Smooth muscle cell (in vitro differentiated cells): ENCODE results near the gene PCYT2. TPM values are rescaled to one million over a fixed set of nuclear protein-coding genes. Genes with fewer than 3 reads are reported as not detected.

Source experiments
- DNase-seq: peaks from one replicate; lab custom pipeline; 2025; ENCODE audit not compliant: unreplicated experiment; lab: John Stamatoyannopoulos, UW
- H2AFZ ChIP-seq: fragments of 200-600 bp; sonication (generic); 2 replicates; pipeline ENCODE4 v1.6.0; 2016; ENCODE audit warnings: antibody characterized with exemption, low read depth, mild to moderate bottlenecking
- H3F3A ChIP-seq: fragments of 200-600 bp; sonication (generic); 2 replicates; pipeline ENCODE4 v1.6.0; 2017; ENCODE audit warnings: antibody characterized with exemption, low read depth
- H3K27ac ChIP-seq: fragments of 200-600 bp; sonication (generic); 2 replicates; pipeline ENCODE4 v1.5.1; 2016; ENCODE audit warnings: low read depth, mild to moderate bottlenecking
- H3K27me3 ChIP-seq: fragments of 200-600 bp; sonication (generic); 2 replicates; pipeline ENCODE4 v1.6.1; 2016; ENCODE audit warnings: low read depth, mild to moderate bottlenecking
- H3K36me3 ChIP-seq: fragments of 200-600 bp; sonication (generic); 2 replicates; pipeline ENCODE4 v1.5.1; 2016; ENCODE audit warnings: low read depth
- H3K4me1 ChIP-seq: fragments of 200-600 bp; sonication (generic); 2 replicates; pipeline ENCODE4 v1.5.1; 2016; ENCODE audit warnings: low read depth
- H3K4me2 ChIP-seq: fragments of 200-600 bp; sonication (generic); 2 replicates; pipeline ENCODE4 v1.6.0; 2016; ENCODE audit warnings: mild to moderate bottlenecking
- H3K4me3 ChIP-seq: fragments of 200-600 bp; sonication (generic); 2 replicates; pipeline ENCODE4 v1.5.1; 2016; ENCODE audit warnings: mild to moderate bottlenecking
- H3K79me2 ChIP-seq: fragments of 200-600 bp; sonication (generic); 2 replicates; pipeline ENCODE4 v1.6.0; 2016; ENCODE audit warnings: low read depth, mild to moderate bottlenecking
- H3K9ac ChIP-seq: fragments of 200-600 bp; sonication (generic); 2 replicates; pipeline ENCODE4 v1.6.0; 2016; ENCODE audit warnings: low read depth
- H3K9me3 ChIP-seq: fragments of 200-600 bp; sonication (generic); replicated peaks from 2 replicates; pipeline ENCODE4 v1.5.1; 2016; ENCODE audit warnings: low read depth
- H4K20me1 ChIP-seq: fragments of 200-600 bp; sonication (generic); 2 replicates; pipeline ENCODE4 v1.6.0; 2016; ENCODE audit warnings: low read depth
- WGBS: methylation state at CpG from one replicate; pipeline ENCODE4 v1.1.7; 2016; ENCODE audit warnings: low lambda C conversion rate; 5-methylcytosine and 5-hydroxymethylcytosine counted together
- polyA plus RNA-seq: library from polyadenylated mRNA; unstranded; fragments of >200 nt; fragmentation: Nextera tagmentation; extraction: Ambion mirVana; gene quantifications from 2 replicates; pipeline ENCODE4 v1.2.1, GENCODE V29; 2016
- total RNA-seq: library from RNA; depleted of rRNA; stranded (reverse); fragments of >200 nt; gene quantifications from 2 replicates; pipeline ENCODE4 v1.2.3, GENCODE V29; 2014
- TF ChIP-seq, protein P1 (sequence below): fragments of 200-600 bp; sonication (generic); IDR thresholded peaks from 2 replicates; pipeline ENCODE4 v1.5.1; 2017; ENCODE audit warnings: borderline replicate concordance, mild to moderate bottlenecking, antibody characterized with exemption; ENCODE audit not compliant: insufficient read depth, poor library complexity, severe bottlenecking

Gene PCYT2
- total and polyA plus RNA-seq, 2 experiments from 2014 or later, result 11.4 to 50.6 TPM

DNA sequence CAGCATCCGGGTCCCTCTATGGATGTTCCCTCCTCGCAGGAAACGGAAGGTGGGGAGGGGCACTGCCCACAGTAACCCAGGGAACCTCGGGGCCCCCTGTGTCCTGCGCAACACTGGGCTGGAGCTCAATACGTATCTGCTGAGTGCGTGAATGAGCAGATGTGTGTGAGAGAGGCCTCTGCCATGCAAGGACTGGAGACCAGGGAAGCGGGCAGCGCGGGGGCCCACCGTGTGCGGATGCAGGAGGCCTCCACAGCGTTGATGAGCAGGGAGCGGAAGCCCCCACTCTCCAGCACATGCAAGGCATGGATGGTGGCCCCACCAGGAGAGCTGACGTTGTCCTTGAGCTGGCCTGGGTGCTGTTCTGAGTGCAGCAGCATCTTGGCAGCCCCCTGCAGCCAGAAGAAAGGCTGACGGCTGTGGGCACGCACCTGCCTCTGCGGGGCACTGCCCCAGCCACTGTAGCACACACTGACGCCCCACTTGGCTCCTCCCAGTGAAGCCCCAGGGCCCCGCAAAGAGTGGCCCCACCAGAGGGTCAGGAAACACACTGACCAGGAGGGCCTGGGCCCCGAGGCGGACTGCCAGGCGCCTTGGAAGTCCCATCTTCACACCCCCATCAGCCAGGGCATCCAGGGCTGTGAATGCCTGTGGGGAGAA is 23.0 kb upstream of the PCYT2 start:
- Histone ChIP-seq H2AFZ (no peak overlapping the region), H3K36me3 (no peaks in the 10 kb centered on the region), H3K9me3 (no peaks in the 10 kb centered on the region), H4K20me1 (peaks cover 35% of the 10 kb centered on the region), H3K4me2 (no peak overlapping the region), H3K9ac (no peak overlapping the region), H3K27me3 (no peaks in the 10 kb centered on the region), H3K4me3 (no peak overlapping the region), H3K4me1 (peaks cover 5% of the 10 kb centered on the region), H3F3A (peaks cover 8% of the 10 kb centered on the region), H3K79me2 (peaks cover 20% of the 10 kb centered on the region), H3K27ac (no peak overlapping the region)
- TF ChIP-seq, protein P1, sequence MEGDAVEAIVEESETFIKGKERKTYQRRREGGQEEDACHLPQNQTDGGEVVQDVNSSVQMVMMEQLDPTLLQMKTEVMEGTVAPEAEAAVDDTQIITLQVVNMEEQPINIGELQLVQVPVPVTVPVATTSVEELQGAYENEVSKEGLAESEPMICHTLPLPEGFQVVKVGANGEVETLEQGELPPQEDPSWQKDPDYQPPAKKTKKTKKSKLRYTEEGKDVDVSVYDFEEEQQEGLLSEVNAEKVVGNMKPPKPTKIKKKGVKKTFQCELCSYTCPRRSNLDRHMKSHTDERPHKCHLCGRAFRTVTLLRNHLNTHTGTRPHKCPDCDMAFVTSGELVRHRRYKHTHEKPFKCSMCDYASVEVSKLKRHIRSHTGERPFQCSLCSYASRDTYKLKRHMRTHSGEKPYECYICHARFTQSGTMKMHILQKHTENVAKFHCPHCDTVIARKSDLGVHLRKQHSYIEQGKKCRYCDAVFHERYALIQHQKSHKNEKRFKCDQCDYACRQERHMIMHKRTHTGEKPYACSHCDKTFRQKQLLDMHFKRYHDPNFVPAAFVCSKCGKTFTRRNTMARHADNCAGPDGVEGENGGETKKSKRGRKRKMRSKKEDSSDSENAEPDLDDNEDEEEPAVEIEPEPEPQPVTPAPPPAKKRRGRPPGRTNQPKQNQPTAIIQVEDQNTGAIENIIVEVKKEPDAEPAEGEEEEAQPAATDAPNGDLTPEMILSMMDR, result no peak
- WGBS, result 97% methylated on average over 23 of the region's 23 CpGs
- no peak for DNase-seq

DNA sequence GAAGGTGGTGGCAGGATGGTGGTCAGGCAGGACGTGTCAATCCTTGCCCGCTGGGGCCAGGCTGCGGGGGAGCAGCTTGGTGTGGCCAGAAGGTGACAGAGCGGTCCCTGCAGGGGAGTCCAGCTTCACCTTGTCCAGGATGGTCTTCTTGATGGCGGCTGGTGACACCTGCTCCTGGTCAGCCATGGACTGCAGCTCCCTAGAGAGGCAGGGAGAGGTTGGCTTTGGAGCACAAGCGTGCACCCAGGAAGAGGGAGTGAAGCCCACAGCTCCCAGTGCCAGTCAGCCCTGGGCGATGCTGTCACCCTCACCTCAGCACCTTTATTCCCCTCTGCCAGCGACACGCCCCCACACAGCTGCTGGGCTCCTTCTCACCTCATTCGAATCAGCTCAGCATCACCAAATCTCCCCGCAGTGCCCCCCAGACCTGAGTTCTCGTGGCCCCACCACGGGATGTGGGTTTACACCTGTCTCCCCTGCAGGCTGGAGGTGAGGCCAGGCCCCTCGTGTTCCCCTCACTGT is 22.0 kb upstream of the PCYT2 start:
- TF ChIP-seq, protein P1, result no peak
- H3K9me3 ChIP-seq, result no peaks in the 10 kb centered on the region
- WGBS, result 91% methylated on average over 14 of the region's 14 CpGs
- H4K20me1 ChIP-seq, result peaks cover 35% of the 10 kb centered on the region
- H3K27me3 ChIP-seq, result no peaks in the 10 kb centered on the region
- H3K4me2 ChIP-seq, result no peak overlapping the region
- peaks cover 8% of the 10 kb centered on the region for H3F3A ChIP-seq
- H3K9ac ChIP-seq, result no peak overlapping the region
- no peak overlapping the region for H3K4me3 ChIP-seq
- H3K27ac ChIP-seq, result no peak overlapping the region
- no peak for DNase-seq
- no peak overlapping the region for H2AFZ ChIP-seq
- H3K4me1 ChIP-seq, result peaks cover 7% of the 10 kb centered on the region
- H3K36me3 ChIP-seq, result no peaks in the 10 kb centered on the region
- peaks cover 20% of the 10 kb centered on the region for H3K79me2 ChIP-seq

DNA sequence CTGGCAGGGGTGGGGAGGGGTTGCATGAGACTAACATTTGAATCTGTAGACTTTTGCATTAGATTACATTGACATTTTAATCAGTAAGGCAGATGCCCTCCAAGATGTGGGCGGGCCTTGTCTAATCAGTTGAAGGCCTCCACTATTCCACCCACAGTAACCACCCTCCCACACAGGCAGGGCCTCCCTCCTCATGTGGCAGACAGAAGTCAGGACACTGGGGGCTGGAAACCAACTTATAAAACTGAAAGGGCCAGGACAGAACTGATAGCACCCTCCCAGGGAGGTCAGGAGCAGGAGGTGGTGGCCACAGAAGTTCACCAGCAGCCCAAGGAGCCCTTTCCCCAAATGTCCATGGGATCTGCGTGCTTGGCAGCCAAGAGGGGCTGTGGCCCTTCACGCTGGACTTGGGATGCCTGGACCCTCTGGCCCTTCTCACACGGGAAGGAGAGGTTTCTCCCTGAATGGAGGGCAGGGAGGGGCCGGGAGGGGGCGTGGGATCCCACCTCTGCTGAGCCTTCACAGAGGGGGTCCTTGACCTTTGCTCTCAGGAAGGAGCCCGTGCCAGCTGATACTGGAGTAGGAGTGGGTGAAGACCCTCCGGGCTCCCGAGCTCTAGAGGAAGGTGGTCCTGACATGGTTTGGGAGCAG is 21.3 kb upstream of the PCYT2 start:
- Histone ChIP-seq H3K27ac (no peak overlapping the region), H3K4me2 (no peak overlapping the region), H3K4me1 (peaks cover 9% of the 10 kb centered on the region), H3K36me3 (no peaks in the 10 kb centered on the region), H3K9me3 (no peaks in the 10 kb centered on the region), H3K9ac (no peak overlapping the region), H3F3A (peaks cover 8% of the 10 kb centered on the region), H2AFZ (no peak overlapping the region), H3K79me2 (peaks cover 20% of the 10 kb centered on the region), H4K20me1 (peaks cover 35% of the 10 kb centered on the region), H3K4me3 (no peak overlapping the region), H3K27me3 (no peaks in the 10 kb centered on the region)
- 98% methylated on average over 8 of the region's 9 CpGs for WGBS
- TF ChIP-seq, protein P1, result no peak
- no peak for DNase-seq
